ENCODE data around the gene ITCH.

ITCH gene

GRCh38 chr20:34516247-34517113, 153.4 kb downstream of the ITCH start, which contains the start of gene DYNLRB1 (continued):
- TF ChIP-seq ZNF548 (tag by site-specific recombination; IDR thresholded peaks at IDR 0.05) = no peak
- TF ChIP-seq, protein P1, sequence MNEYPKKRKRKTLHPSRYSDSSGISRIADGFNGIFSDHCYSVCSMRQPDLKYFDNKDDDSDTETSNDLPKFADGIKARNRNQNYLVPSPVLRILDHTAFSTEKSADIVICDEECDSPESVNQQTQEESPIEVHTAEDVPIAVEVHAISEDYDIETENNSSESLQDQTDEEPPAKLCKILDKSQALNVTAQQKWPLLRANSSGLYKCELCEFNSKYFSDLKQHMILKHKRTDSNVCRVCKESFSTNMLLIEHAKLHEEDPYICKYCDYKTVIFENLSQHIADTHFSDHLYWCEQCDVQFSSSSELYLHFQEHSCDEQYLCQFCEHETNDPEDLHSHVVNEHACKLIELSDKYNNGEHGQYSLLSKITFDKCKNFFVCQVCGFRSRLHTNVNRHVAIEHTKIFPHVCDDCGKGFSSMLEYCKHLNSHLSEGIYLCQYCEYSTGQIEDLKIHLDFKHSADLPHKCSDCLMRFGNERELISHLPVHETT (tag by site-specific recombination; IDR thresholded peaks at IDR 0.05) = no peak
- no peak for TF ChIP-seq ZNF621 (tag by site-specific recombination; IDR thresholded peaks at IDR 0.05)
- TF ChIP-seq ZBTB26 (tag by site-specific recombination; optimal IDR thresholded peaks at IDR 0.05) = peak; percentile 45
- TF ChIP-seq ZFHX2 (tag by site-specific recombination; conservative IDR thresholded peaks at IDR 0.05) = peak; percentile 66; the same call in 1 of the 2 replicates
- TF ChIP-seq ZNF510 (tag by site-specific recombination; IDR thresholded peaks at IDR 0.05; ENCODE audit: insufficient replicate concordance) = no peak
- TF ChIP-seq SP7 (tag by site-specific recombination; IDR thresholded peaks at IDR 0.05) = peak; percentile 33; the same call in 1 of the 2 replicates
- peak; percentile 75 for TF ChIP-seq SP3 (tag by site-specific recombination; IDR thresholded peaks at IDR 0.05)
- no peak for TF ChIP-seq HOXD13 (CRISPR knock-in tag; IDR thresholded peaks at IDR 0.05; ENCODE audit: borderline replicate concordance)
- peak; percentile 66 for TF ChIP-seq OSR2 (tag by site-specific recombination; IDR thresholded peaks at IDR 0.05)
- TF ChIP-seq ZEB2 (tag by site-specific recombination; IDR thresholded peaks at IDR 0.05) = peak; percentile 68; the same call in 1 of the 2 replicates
- TF ChIP-seq ZNF37A (tag by site-specific recombination; IDR thresholded peaks at IDR 0.05) = no peak
- TF ChIP-seq ZBTB6 (tag by site-specific recombination; IDR thresholded peaks at IDR 0.05) = peak; percentile 25; the same call in 1 of the 2 replicates
- TF ChIP-seq ZNF549 (tag by site-specific recombination; IDR thresholded peaks at IDR 0.05) = no peak
- TF ChIP-seq ZNF76 (tag by site-specific recombination; IDR thresholded peaks at IDR 0.05; ENCODE audit: borderline replicate concordance, low read depth) = peak; percentile 14; the same call in 1 of the 2 replicates
- TF ChIP-seq ZNF530 (tag by site-specific recombination; IDR thresholded peaks at IDR 0.05; ENCODE audit: low read depth) = no peak
- TF ChIP-seq ZNF791 (tag by site-specific recombination; IDR thresholded peaks at IDR 0.05) = no peak
- TF ChIP-seq ZBTB8A (tag by site-specific recombination; IDR thresholded peaks at IDR 0.05) = peak; percentile 34; the same call in 1 of the 2 replicates
- TF ChIP-seq ZNF324 (tag by site-specific recombination; IDR thresholded peaks at IDR 0.05) = no peak
- no peak for TF ChIP-seq ZNF514 (tag by site-specific recombination; IDR thresholded peaks at IDR 0.05)
- no peak for TF ChIP-seq ZBTB21 (tag by site-specific recombination; IDR thresholded peaks at IDR 0.05)
- TF ChIP-seq ZNF169 (tag by site-specific recombination; IDR thresholded peaks at IDR 0.05) = no peak
- TF ChIP-seq ZNF148 (tag by site-specific recombination; IDR thresholded peaks at IDR 0.05; ENCODE audit: borderline replicate concordance) = no peak
- no peak for TF ChIP-seq RBAK (tag by site-specific recombination; IDR thresholded peaks at IDR 0.05)
- no peak for TF ChIP-seq ZNF629 (tag by site-specific recombination; IDR thresholded peaks at IDR 0.05)
- peak; percentile 83 for TF ChIP-seq KLF7 (tag by site-specific recombination; IDR thresholded peaks at IDR 0.05; ENCODE audit: borderline replicate concordance)
- no peak for TF ChIP-seq ZNF416 (tag by site-specific recombination; IDR thresholded peaks at IDR 0.05)
- no peak for TF ChIP-seq GLI2 (tag by site-specific recombination; IDR thresholded peaks at IDR 0.05; ENCODE audit: borderline replicate concordance, low read depth)
- 0 out of 2 replicates have a peak, but pooled peaks have one; percentile 27 for TF ChIP-seq PRDM1 (tag by site-specific recombination; IDR thresholded peaks at IDR 0.05)
- TF ChIP-seq TRIM28 (IDR thresholded peaks at IDR 0.05; ENCODE audit: borderline replicate concordance, low read length) = no peak
- TF ChIP-seq SETDB1 (IDR thresholded peaks at IDR 0.05; ENCODE audit: insufficient read length, low read length) = no peak
- TF ChIP-seq, protein P2, sequence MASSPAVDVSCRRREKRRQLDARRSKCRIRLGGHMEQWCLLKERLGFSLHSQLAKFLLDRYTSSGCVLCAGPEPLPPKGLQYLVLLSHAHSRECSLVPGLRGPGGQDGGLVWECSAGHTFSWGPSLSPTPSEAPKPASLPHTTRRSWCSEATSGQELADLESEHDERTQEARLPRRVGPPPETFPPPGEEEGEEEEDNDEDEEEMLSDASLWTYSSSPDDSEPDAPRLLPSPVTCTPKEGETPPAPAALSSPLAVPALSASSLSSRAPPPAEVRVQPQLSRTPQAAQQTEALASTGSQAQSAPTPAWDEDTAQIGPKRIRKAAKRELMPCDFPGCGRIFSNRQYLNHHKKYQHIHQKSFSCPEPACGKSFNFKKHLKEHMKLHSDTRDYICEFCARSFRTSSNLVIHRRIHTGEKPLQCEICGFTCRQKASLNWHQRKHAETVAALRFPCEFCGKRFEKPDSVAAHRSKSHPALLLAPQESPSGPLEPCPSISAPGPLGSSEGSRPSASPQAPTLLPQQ (tag by site-specific recombination; IDR thresholded peaks at IDR 0.05) = no peak; the same call in 1 of the 2 replicates
- TF ChIP-seq IKZF3 (tag by site-specific recombination; IDR thresholded peaks at IDR 0.05) = peak; percentile 98
- TF ChIP-seq ZNF624 (tag by site-specific recombination; IDR thresholded peaks at IDR 0.05) = no peak
